ENCODE results near the gene PML. TPM values are rescaled to one million over a fixed set of nuclear protein-coding genes. Genes with fewer than 3 reads are reported as not detected.
"Not testable (repeated sequence)": the region's sequence is repeated elsewhere in the genome, so short reads cannot be mapped to it uniquely, and the experiment has no call there.

Gene PML
- total RNA-seq, 4 donors from 2014 or later: 24.1 to 75.1 (median 52.1) TPM

DNA sequence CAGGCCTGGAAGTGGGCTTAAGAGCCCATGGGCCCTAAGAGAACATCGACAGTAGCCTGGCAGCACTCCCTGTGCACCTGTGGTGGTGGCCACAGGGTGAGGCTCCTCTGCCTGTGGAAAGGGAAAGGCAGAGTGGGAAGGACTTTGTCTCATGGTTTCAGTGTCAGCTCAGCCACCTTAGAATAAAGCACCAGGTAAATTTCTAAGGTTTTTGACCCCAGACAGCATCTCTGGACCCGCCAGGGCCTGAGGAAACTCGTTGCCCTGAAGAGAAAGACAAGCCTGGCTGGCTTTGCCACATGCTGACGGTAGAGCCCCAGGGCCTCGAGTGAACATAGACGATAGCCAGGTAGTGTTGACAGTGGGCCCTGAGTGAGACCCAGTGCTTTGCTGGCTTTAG is 65.7 kb downstream of the PML start:
- no peak overlapping the region for H3K27ac ChIP-seq
- 92% methylated on average over 4 of the region's 6 CpGs; no CpG with 5 or more reads in 1 of the 2 donors for WGBS, 2 donors (ENCODE audit: low coverage in 1 of 2)
- peaks cover 7% of the 10 kb centered on the region for H3K27me3 ChIP-seq
- no peaks in the 10 kb centered on the region for H3K4me1 ChIP-seq
- H3K36me3 ChIP-seq: no peaks in the 10 kb centered on the region
- H3K9me3 ChIP-seq: no peaks in the 10 kb centered on the region
- no peak for ATAC-seq
- no peak for TF ChIP-seq POLR2AphosphoS5 (IDR thresholded peaks at IDR 0.05)
- no peak overlapping the region for H3K4me3 ChIP-seq

DNA sequence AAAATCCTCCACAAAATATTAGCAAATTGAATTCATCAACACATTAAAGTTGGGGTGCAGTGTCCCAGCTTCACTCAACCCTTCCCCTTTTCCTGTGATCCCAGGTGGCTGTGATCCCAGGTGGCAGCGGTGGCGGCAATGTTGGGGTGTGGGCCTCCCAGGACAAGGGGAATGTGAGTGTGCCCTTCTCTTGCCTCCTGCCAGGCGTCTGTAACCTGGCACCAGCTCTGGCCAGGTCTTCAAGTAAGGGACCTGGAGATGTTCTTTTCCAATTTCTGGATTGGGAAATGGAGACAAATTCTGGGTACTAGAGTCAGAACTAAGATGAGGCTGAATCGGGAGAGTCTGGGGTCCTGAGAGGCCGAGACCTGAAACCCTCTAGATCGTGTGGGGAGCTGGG is 67.7 kb downstream of the PML start:
- peaks cover 7% of the 10 kb centered on the region for H3K27me3 ChIP-seq
- TF ChIP-seq POLR2AphosphoS5 (IDR thresholded peaks at IDR 0.05) (no peak), POLR2A (IDR thresholded peaks at IDR 0.05) (no peak), EP300 (IDR thresholded peaks at IDR 0.05) (no peak)
- TF ChIP-seq, protein P1, sequence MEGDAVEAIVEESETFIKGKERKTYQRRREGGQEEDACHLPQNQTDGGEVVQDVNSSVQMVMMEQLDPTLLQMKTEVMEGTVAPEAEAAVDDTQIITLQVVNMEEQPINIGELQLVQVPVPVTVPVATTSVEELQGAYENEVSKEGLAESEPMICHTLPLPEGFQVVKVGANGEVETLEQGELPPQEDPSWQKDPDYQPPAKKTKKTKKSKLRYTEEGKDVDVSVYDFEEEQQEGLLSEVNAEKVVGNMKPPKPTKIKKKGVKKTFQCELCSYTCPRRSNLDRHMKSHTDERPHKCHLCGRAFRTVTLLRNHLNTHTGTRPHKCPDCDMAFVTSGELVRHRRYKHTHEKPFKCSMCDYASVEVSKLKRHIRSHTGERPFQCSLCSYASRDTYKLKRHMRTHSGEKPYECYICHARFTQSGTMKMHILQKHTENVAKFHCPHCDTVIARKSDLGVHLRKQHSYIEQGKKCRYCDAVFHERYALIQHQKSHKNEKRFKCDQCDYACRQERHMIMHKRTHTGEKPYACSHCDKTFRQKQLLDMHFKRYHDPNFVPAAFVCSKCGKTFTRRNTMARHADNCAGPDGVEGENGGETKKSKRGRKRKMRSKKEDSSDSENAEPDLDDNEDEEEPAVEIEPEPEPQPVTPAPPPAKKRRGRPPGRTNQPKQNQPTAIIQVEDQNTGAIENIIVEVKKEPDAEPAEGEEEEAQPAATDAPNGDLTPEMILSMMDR (IDR thresholded peaks at IDR 0.05): no peak
- H3K4me1 ChIP-seq: no peaks in the 10 kb centered on the region
- no peak overlapping the region for H3K4me3 ChIP-seq
- 93 to 100% methylated on average over 2 to 4 of the region's 6 CpGs for WGBS, 2 donors (ENCODE audit: low coverage in 1 of 2)
- no peaks in the 10 kb centered on the region for H3K36me3 ChIP-seq
- H3K9me3 ChIP-seq: no peaks in the 10 kb centered on the region
- no peak overlapping the region for H3K27ac ChIP-seq
- ATAC-seq: no peak

DNA sequence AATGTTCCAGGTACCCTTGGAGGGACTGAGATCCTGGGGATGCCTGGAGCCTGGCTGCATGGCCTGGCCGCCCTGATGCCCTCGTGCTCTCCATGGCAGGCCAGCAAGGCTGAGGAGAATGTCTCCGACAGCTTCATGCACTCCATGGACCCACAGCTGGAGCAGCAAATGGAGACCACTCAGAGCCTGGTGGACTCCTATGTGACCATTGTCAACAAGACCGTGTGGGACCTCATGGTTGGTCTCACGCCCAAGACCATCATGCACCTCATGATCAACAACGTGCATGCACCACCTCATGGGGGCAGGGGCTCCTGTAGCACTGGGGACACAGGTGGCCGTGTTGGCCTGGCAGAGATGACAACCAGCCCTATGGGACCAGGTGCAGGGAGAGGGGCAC is 68.2 kb downstream of the PML start:
- TF ChIP-seq POLR2AphosphoS5 (IDR thresholded peaks at IDR 0.05) (no peak), POLR2A (IDR thresholded peaks at IDR 0.05) (no peak), EP300 (IDR thresholded peaks at IDR 0.05) (no peak)
- TF ChIP-seq, protein P1 (IDR thresholded peaks at IDR 0.05): no peak
- peaks cover 7% of the 10 kb centered on the region for H3K27me3 ChIP-seq
- no peak for ATAC-seq
- H3K4me1 ChIP-seq: no peaks in the 10 kb centered on the region
- H3K27ac ChIP-seq: no peak overlapping the region
- no peaks in the 10 kb centered on the region for H3K36me3 ChIP-seq
- no peaks in the 10 kb centered on the region for H3K9me3 ChIP-seq
- H3K4me3 ChIP-seq: no peak overlapping the region
- WGBS, 2 donors (ENCODE audit: low coverage in 1 of 2): no CpG with 5 or more reads among the region's 7 CpGs

DNA sequence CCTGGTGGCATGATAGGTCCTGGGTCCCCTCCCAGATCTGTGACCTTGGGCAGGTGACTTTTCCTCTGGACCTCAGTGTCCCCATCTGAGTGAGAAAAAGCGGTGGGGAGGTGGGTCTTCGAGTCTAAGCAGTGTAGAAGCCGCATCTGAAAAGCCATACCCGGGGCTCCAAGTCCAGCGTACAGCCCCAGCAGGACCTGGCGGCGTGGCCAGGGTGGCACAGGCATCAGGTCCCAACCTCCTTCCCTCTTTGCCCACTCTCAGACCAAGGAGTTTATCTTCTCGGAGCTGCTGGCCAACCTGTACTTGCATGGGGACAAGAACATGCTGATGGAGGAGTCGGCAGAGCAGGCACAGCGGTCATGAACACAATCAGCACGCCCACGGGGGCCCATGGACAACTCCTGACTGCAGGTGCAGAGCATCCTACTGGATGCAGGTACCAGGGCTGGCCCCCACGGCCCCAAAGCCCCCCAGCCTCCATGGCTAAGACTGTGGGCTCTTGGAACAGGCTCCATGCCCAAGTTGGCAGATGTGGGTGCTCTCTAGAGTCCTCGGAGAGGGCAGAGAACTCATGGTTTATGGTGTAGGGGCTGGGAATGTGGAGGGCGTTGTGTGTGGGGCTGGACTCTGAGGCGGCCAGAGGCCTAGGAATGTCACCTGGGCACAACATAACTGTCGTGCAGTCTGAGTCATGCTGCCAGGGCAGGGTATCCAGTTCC is 69.1 kb downstream of the PML start:
- H3K9me3 ChIP-seq, H3K36me3 ChIP-seq, H3K27ac ChIP-seq, H3K27me3 ChIP-seq, H3K4me3 ChIP-seq, H3K4me1 ChIP-seq, ATAC-seq: not testable (repeated sequence)
- no CpG with 5 or more reads among the region's 17 CpGs for WGBS, 2 donors (ENCODE audit: low coverage in 1 of 2)

DNA sequence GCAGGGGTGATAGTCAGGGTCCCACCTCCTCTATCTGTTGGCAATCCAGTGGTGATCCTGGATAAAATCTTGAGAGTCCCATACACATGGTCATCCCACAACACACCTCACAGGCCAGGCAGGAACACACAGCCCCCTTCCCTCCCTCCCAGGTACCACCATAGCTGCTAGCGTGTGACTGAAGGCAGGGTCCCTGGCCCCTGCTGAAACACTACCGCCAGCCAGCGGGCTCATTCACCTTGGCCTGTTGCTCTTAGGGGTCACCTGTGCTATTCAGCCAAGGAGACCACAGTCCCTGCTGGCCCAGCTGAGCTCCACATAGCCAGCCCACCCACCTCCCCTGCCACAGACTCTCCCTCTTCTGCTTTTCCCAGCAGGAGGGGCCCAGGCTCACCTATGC is 69.7 kb downstream of the PML start:
- WGBS, 2 donors (ENCODE audit: low coverage in 1 of 2): 81% methylated on average over 3 of the region's 3 CpGs; no CpG with 5 or more reads in 1 of the 2 donors
- H3K27me3 ChIP-seq, H3K27ac ChIP-seq, ATAC-seq, H3K4me1 ChIP-seq, H3K36me3 ChIP-seq, H3K4me3 ChIP-seq, H3K9me3 ChIP-seq: not testable (repeated sequence)

DNA sequence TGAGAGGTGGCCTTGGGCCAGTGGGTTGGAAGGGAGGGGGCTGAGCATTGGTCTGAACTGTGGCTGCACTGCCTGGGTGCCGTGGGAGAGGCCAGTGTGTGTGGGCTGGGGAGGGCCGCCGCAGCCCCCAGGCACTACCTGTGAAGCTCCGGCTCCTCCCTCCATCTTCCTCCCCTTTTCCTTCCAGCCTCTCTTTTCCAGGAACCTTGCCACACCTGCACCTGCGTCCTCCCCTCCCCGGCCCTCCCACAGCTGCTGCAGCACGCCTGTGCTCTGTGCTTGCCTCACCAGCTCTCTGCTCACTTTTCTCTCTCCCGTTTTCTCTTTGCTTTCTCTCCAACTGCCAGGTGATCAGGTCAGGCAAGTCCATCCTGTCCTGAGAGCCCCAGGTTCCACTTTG is 70.3 kb downstream of the PML start:
- H3K4me3 ChIP-seq, H3K4me1 ChIP-seq, H3K9me3 ChIP-seq, H3K27ac ChIP-seq, ATAC-seq, H3K27me3 ChIP-seq, H3K36me3 ChIP-seq: not testable (repeated sequence)
- WGBS, 2 donors (ENCODE audit: low coverage in 1 of 2): 69 to 85% methylated on average over 3 to 8 of the region's 8 CpGs

DNA sequence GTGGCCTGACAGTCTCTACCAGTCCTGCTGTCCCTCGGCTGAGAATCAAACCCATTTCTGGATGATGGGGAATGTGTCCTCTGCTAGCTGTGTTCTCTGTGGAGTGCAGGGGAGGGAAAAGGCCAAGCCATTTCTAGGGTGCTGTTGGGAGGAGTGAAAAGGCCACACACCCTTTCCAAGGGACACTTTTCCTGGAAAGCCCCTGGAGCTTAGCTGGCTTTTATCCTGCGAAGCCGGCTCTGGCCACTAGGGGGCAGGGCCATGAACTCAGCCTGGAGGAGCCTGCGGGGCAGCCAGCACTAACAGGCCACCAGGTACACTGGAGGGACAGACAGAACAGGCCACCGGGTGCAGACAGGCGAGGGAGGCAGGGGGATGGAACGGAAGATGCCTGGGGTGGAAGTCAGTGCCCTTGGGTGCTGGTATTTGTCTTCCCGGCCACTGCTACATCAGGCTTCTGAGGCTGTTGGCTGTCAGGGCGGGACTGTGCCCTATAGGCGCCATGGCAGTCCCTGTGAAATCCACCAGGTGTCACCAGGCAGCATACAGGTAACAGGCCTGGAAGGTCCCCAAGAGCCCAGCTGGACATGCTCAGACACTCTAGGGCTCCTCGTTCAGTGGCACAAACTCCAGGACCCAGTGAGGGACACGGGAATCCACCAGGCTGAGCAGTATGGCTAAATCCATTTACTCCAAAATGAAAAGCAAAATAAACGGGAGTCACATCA is 71.3 kb downstream of the PML start:
- not testable (repeated sequence) for H3K4me1 ChIP-seq, H3K9me3 ChIP-seq, H3K36me3 ChIP-seq, H3K27me3 ChIP-seq, H3K4me3 ChIP-seq, H3K27ac ChIP-seq
- TF ChIP-seq, protein P1 (IDR thresholded peaks at IDR 0.05): peak; percentile 22 to 62 (median 39)
- peak; percentile 62 for ATAC-seq
- WGBS, 2 donors (ENCODE audit: low coverage in 1 of 2): no CpG with 5 or more reads among the region's 13 CpGs

DNA sequence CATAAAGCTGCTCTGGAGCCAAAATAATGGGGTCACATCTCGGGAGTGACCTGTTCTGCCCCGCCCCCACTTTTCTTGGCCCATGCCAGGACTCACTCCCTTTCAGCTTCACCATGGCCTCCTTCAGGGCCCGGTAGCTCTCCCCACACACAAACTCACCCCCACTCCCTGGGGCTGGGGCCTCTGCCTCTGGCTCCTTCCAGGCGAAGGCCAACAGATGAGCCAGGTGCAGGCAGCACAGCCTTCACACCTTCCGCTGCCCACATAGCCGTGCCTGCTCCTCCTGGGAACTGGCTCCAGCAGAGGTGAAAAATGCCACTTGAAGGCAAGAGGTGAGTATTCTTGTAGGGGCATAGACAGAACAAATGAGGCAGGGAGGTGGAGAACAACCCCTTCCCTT is 77.1 kb downstream of the PML start:
- H3K9me3 ChIP-seq, H3K27me3 ChIP-seq, H3K4me1 ChIP-seq, H3K4me3 ChIP-seq, ATAC-seq, H3K36me3 ChIP-seq, H3K27ac ChIP-seq: not testable (repeated sequence)
- no CpG with 5 or more reads among the region's 6 CpGs for WGBS, 2 donors (ENCODE audit: low coverage in 1 of 2)

DNA sequence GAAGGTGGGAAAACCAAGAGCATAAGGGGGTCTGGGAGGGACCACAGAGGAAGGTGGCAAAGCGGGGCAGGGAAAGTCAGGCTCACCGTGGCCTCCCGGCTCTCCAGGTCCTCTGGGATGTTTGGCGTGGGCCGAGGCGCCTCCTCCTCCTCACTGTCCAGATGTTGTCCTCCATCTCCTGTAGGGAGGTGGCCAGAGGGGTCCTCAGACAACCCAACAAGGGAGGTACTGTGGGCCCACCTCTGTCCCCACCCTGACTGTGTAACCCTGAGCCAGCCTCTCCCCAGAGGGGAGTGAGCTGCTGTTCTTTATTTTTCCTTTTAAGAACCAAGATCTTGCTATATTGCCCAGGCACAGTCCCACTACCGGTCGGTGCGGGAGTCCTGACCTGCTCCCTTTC is 77.6 kb downstream of the PML start:
- H3K36me3 ChIP-seq, H3K27ac ChIP-seq, H3K4me1 ChIP-seq, ATAC-seq, H3K9me3 ChIP-seq, H3K4me3 ChIP-seq, H3K27me3 ChIP-seq: not testable (repeated sequence)
- WGBS, 2 donors (ENCODE audit: low coverage in 1 of 2): no CpG with 5 or more reads among the region's 9 CpGs
